Stimulated activated CD8-positive, alpha-beta memory T cell treated with anti-CD3 and anti-CD28 coated beads, Interleukin-15, amount 100 ng/mL, for 4 hours (primary cell): Measurements from ENCODE around the gene CMIP.

Source experiments
- DNase-seq, 2 donors: peaks; one replicate each; pipeline ENCODE4 v3.0.0-alpha.2; 2020; ENCODE audit warnings: low read depth in 2 of 2

CMIP gene

DNA sequence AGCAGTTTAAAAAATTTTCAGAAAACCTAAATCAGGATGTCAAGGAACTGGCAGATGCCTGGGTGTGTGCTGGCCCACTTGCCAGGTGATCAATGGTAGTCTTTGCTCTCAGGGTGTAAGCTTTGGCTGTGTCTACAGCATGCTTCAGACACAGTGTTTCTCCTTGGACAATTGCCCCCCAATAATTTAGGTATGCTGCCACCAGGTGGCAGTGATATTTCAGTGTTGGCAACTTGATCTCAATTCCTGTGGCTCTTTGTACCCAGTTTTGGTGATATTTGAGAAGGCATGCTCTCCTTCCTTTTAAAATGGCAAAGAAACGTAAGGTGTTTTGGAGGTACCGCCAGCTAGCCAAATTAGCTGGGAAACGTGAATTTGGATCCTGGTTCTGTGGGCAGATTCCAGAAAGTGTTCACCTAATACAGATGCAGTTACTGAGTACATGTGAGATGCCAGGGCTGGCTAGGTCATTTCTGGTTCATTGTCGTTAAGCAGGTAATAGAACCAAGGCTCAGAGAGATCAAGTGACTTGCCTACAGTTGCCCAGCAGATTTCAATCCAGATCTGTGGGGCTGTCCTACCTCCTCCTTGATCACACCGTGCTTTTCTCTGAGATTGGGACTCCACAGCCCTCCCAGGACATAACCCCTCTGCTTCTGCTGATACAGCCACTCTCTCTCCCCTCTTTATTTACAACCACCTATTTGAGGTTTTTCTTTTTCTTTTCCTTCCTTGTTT, 178.9 kb downstream of the CMIP start:
- DNase-seq, result peak; percentile 20 to 30

DNA sequence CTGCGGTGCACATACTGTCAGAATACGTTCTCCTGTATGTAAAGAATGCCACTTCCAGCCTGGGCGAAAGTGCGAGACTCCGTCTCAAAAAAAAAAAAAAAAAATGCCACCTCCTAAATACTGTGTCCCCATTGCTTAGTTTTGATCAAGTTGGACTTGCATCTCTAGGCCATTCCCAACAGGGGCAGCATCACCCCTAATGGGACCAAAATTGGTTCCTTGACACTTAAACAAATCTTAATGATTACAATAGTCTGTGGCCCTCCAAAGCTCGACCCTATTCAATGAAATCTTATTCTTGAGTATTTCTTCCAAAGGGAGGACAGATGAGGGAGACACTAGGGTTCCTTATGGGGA, 179.8 kb downstream of the CMIP start:
- DNase-seq, result no peak

DNA sequence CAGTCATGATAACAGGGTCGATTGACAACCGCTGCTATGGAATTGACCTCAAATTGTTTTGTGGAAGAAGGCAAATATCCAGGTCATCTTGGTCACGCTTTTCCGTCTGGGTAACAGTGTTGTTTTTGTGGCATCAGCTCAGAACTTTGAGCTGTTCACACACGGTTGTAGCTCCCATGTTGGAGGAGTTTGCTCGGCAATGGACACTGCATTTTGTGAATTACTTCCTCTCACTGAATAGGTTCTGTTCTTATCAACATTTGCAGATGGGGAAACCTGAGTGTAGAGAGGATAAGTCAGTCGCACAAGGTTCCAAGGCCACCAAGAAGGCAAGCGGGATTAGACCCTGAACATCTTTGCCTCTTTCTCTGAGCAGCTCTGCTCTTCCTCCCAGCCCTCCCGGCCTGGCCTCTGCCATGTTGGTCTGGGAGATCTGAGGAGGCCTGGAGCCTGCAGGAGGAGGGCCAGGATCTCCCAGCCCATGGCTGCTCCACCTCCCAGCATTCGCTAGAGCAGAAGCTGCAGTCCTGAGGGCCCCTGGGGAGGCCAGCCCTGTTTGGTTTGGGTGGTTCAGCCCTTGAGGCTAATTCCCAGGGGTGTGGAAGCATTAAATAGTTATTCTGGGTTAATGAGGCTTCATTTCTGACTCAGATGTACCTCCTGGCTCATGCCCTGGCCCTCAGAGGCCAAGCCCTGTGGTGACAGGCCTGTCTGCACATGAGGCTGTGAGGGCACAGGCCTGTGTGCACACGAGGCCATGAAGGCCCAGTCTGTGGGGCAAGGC, 180.3 kb downstream of the CMIP start:
- DNase-seq, result no peak

DNA sequence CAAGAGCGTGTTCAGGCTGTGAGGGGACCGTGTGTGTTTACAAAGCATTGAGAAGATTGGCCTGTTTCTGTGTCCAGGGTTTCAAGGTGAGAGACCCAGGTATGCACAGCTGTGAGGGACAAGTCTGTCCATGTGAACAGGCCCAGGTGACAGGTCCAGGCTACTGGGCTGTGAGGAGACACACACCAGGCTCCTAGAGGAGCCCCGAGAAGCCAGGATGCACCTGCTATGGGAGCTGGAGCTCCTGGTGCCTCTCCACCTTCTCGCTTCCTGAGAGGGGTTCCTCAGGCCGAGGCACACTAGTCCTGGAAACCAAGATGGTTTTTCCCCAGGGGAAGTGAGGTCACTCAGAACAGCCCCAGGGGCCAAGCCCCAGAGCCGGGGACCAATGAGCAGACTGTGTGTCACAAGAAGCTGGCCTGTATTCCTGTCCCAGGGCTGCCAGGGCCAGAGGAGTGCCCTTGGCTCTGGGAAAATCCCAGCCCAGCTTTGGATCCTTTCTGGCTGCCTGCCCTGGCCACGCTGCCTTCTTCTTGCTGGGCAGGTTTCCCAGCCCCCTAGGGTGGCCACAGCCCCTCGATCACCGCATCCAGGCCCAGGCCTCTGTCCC, 181.0 kb downstream of the CMIP start:
- no peak for DNase-seq

DNA sequence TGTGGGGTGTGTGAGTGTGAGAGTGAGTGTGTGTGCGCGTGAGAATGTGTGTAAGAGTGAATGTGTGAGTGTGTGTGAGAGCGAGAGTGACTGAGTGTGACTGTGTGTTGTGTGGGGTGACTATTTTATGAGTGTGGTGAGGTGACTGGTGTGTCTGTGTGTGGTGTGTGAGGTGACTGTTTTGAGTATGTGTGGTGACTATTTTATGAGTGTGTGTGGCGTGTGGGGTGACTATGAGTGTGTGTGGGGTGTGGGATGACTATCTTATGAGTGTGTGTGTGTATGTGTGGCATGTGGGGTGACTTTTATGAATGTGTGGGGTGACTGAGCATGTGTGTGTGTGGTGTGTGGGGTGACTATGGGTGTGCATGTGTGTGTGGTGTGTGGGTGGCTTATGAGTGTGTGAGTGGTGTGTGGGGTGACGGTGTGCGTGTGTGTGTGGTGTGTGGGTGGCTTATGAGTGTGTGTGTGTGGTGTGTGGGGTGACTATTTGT, 181.6 kb downstream of the CMIP start:
- no peak for DNase-seq

DNA sequence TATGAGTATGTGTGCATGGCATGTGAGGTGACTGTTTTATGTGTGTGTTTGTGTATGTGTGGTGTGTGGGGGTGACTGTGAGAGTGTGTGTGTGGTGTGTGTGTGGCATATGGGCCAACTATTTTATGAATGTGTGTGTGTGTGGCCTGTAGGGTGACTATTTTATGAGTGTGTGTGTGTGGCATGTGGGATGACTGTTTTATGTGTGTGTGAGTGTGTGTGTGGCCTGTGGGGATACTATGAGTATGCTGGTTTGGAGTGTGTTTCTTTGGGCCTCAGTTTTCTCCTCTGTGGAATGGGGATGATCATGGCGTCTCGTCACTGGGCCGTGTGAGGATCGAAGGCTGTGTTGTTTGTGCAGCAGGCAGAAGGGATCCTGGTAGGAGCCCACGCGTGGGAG, 182.4 kb downstream of the CMIP start:
- DNase-seq, result no peak

DNA sequence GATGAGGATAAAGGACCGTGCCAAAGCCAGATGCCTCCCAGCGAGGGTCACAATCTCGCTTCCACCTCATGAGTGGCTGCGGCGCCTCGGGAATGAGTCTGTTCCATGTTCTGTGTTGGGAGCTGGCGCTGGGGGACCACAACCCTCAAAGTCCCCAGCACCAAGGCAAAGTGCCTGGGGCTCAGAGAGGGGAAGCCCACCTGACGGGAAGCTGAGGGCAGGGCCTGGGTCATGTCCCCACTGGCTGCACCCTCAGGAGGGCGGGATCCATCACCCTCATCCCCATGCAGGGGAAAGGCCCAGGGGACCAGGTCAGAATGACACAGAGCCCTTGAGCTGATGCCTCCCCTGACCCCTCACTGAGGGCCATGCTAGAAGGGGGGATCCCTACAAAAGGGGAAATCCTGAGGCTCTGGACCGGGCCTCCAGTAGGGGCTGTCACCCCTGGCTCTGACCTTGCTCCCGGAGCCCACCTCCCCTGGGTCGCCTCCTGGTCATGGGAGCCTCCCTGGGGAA, 183.2 kb downstream of the CMIP start:
- DNase-seq, result no peak

DNA sequence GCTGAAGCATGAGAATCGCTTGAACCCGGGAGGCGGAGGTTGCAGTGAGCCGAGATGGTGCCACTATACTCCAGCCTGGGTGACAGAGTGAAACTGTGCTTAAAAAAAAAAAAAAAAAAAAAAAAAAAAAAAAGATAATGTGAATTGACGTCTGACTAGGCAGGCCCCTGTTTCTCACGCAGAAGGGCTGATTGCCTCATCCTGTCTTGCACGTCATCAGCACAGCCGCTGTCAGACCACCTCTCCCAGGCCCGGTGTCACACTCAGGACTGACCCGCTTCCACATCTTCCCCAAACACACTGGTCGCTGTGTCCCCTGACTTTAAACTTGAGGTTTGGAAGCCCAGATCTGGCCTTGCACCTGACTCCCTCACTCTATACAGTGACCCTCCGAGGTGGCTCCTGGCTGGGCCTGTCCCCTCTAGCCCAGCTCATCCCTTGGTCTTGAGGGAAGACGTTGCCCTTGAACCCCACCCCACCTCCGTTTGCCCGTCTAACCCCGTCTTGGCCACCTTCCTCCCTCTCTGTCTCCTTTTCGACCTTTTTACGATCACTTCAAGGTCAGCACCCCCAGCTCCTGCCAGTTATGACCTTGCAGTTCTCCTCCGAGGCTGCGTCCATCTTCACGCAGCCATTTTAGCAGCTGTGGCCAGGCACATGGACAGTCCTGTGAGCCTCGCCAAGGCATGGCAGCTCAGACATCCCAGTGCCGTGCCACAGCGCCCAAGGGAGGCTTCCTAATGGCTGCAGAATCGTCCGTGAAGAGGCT, 184.6 kb downstream of the CMIP start:
- no peak for DNase-seq

DNA sequence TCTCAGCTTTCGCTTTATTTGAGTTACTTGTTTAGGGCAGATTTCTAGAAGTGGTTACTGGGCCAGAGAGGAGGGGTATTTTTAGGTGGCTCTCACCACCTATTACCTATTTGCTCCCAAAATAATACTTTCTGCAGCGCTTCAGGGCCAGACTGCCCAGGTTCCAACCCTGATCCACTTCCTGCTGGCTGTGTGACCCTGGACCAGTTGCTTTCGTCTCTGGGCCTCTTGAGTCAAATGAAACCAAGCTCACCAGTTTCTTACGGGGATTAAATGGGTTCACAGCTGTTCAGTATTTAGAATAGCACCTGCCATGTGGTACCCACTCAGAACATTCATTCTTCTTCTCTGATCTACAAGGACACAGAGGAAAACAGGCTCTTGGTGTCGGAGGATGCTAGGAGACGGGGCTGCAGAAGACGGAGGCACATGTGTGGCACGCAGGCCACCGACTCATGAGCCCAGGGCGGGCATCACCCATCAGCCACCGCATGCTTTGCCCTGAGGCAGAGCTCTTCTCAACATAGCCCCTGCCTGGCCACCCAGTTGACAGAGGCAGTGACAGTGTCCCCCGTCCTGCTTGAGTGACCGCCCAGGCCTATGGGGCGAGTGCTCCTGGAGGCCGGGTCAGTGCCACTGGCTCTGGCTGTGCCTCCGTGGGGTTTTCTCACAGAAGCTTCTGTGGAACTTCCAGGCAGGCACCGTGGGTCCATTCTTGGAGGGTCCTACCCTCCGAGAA, 185.5 kb downstream of the CMIP start:
- no peak for DNase-seq

DNA sequence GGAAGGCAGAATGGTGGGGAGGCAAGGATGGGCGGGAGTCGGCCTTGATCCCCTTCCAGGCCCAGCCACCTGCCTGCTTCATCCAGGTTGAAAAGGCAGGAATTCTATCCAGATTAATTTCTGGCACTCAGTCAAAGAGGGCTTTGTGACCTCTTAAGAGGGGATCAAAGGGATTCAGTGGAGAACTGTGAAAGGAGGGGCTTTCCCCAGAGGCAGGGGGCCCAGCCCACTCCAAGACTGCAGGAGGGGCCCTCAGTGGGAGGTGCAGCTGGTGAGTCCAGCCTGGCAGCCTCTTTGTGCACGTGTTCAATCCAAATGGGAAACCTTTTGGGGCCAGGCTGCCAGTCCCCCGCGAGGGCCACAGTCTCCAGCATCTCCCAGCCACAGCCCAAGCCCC, 186.0 kb downstream of the CMIP start:
- DNase-seq, result no peak

DNA sequence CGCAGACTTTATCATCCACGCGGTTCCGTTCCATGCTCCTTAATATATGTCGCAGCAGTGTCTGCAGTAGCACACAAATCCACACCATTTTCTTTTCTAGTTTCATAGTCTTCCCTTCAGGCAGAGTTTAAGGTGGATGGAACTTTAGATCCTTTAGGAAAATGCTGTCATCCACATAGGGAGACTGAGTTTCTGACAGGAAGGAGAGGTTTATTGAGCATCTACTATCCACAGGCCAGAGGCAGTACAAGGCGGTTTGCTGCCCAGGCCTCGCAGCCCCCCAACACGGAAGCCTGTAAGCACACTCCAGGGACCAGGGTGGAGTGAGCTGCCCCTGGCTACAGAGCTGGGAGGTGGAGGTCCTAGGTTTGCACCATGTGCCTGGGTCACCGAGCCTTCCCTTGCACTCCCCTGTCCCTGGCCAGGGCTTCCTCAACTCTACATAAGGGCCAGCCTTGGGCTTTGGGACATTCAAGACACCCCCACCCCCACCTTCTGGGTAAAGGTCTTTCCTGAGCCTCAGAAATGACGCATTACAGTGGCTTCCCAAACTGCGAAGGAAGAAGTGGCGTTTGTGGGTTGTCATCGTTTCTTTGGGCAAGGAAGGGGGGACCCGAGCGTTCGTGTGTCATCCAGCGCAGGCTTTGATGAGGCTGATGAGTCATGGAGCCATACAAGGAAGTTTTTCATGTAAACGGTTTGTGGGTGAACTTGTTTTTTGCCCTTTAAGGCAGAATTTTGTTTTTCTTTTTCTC, 188.0 kb downstream of the CMIP start:
- DNase-seq, result peak; percentile 66 to 79

DNA sequence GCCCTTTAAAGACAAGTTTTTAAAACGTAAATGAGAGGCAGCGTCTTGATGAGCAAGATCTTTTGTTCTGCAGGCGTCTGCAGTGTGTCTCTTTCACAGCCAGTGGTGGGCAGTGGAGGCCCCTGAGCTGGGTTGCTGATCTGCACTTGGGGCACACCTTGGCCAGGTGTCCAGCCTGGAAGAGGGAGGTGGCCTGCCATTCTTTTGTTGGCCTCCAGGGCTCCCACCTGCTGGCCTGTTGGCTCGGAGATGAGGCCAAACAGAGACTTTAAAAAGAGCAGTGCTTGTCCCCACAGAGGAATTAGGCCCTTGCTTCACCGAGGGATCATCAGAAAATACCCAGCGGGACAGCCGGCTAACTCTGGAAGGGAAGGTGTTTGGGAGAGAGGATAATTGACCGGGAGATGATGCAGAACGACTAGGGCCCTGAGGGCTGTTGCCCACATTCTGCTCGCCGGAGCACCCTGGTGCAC, 188.6 kb downstream of the CMIP start:
- DNase-seq, result no peak

DNA sequence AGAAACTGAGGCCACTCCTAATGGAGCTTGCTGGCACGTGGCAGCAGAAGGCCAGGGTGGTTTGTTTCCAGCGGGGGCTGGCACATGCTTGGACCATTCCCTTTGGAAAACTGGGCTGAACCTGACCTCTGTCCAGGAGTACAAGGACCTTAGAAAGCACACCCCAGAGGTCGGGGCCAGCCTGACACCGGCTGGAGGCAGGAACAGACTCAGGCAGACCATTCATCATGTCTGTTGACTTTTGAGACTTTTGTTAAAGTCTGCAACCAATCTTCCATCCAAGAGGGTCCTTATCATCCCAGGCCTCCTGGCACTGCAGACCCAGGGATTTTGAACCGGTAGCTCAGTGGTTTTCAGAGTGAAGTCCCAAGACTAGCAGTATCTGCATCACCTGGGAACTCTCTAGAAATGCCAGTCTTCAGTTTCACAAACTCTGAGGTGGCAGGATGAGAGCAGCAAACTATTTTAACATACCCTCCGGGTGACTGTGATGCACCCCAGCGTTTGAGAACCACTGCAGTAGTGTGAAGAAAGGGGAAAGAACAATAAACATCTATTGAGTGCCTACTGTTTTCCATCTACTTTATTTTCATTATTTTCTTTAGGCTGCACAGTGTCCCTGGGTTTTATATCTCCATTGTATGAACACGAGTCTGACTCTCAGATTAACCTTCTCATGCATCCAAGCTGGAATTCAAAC, 189.2 kb downstream of the CMIP start:
- no peak for DNase-seq

DNA sequence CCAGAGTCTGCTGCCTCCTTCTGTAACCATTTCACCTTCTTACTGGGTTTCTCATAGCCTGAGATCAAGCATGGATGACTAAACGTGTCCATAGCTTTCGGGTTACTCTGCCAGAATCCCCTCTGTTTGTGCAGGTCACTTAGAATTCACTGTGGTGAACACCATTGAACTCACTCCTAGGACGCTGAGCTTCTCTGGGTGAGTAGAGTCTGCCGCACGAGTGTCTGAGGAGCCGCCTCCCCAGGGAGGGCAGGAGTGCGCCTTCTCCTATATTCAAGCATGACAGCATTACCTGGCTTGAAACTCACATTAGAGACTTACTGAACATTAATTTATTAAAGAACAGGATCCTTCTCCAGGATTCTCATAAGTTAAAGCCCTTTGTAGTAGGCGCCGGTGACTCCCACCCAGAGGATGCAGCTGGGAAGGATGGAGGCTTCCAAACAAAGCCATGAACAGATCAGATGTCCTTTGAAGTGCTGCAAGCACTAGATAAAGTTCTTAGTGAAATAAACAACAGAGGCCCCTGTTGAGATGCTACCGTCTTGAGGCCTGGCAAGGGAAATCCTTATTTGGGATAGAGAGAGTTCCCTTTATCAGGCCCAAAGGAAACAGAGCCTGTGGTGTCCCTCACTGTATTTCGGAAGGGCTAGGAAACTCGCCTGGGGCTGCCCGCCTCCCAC, 189.9 kb downstream of the CMIP start:
- DNase-seq, result no peak

DNA sequence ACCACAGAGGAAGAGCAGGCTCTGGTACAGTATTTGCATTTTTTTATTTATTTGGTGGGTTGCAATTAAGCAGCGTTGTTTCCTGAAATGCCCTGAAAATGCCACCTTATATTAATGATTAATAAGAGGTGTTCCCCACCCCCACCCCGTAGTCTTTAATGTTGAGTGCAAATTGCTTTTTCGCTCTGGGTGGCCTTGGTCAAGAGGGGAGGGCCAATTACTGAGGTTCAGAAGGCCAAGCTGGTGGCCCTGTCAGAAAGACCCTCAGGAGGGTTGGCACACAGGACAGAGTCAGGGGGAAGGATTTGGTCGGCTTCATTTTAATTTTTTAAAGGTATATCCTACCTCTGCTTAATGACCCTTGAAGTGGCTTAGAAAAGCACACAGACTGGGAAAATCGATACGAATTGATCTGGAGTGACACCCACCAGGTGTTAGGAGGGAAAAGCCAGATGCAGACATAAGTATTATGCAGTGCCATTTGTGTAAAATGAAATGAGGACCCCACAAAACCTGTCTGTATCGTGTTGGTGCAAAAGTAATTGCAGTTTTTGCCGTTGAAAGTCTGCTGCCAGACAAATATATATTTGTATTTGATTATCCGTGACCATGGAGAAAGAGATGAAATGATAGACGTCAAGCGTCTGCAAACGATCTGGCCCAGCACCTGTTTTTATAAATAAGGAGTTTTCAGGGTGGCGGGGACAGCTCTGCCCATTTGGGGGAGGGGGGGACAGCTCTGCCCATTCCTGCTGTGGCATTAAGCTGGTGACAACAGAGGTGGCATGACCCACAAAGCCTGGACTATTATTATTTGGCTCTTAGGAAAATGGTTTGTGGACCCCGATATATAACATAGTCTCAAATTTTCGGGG, 190.7 kb downstream of the CMIP start:
- DNase-seq, result no peak

DNA sequence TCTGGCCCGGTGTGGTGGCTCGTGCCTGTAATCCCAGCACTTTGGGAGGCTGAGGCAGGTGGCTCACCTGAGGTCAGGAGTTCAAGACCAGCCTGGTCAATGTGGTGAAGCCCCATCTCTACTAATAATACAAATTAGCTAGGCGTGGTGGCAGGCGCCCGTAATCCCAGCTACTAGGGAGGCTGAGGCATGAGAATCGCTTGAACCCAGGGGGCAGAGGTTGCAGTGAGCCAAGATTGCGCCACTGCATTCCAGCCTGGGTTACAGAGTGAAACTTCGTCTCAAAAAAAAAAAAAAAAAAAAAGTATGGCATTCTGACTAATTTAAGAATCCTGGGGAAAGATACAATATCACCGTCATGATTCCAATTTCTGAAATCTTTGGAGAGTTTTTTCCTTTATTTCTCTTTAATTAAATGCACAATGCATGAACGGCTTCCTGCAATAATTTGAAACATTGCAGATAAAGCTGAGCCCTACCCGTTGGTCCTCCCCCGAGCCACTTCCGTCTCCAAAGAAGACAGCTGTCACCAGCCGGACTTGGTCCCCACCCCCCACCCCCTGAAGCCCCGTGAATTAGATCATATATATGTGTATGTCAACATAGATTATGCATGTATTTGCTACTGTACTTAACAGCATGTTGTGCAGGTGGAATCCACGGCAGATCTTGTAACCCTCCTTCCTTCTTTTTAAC, 191.8 kb downstream of the CMIP start:
- no peak for DNase-seq
